Measurements from ENCODE around the gene BNIP5. TPM values are rescaled to one million over a fixed set of nuclear protein-coding genes. Genes with fewer than 3 reads are reported as not detected.

The BNIP5 gene
- total and polyA plus RNA-seq, 3 donors from 2014 or later, result 0.68 to 0.96 (median 0.87) TPM

DNA sequence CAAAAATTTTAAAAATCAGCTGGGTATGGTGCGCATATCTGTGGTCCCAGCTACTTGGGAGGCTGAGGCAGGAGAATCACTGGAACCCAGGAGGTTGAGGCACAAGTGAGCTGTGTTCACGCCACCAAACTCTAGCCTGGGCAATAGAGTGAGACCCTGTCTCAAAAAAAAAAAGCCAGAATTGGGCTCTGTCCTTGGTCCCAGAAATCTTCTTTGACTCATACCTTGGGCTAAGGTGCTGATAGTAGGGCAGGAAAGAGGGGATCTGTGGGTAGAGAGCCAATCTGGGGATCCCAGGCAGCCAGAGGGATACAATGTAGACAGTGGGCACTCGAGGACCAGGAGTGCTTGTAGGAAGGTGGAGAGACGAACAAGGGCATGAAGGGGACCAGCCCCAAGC is 37.5 kb upstream of the BNIP5 start:
- H3K27me3 ChIP-seq, result no peaks in the 10 kb centered on the region
- TF ChIP-seq POLR2A (IDR thresholded peaks at IDR 0.05), result no peak
- TF ChIP-seq, protein P1, sequence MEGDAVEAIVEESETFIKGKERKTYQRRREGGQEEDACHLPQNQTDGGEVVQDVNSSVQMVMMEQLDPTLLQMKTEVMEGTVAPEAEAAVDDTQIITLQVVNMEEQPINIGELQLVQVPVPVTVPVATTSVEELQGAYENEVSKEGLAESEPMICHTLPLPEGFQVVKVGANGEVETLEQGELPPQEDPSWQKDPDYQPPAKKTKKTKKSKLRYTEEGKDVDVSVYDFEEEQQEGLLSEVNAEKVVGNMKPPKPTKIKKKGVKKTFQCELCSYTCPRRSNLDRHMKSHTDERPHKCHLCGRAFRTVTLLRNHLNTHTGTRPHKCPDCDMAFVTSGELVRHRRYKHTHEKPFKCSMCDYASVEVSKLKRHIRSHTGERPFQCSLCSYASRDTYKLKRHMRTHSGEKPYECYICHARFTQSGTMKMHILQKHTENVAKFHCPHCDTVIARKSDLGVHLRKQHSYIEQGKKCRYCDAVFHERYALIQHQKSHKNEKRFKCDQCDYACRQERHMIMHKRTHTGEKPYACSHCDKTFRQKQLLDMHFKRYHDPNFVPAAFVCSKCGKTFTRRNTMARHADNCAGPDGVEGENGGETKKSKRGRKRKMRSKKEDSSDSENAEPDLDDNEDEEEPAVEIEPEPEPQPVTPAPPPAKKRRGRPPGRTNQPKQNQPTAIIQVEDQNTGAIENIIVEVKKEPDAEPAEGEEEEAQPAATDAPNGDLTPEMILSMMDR (IDR thresholded peaks at IDR 0.05), result no peak
- H3K36me3 ChIP-seq (ENCODE audit: low read depth, missing control alignments), result no peaks in the 10 kb centered on the region
- H3K4me1 ChIP-seq, result peaks cover 10% of the 10 kb centered on the region
- no peaks in the 10 kb centered on the region for H3K9me3 ChIP-seq
- H3K4me3 ChIP-seq, result no peak overlapping the region
- intact Hi-C loops (cut with DNase I; ENCODE audit: low total_unique reads), result no loop called here
- no peak for DNase-seq
- peak overlapping the region; percentile 5 to 57 for H3K27ac ChIP-seq
- 83 to 89% methylated on average over 4 of the region's 4 CpGs for WGBS, 2 donors

DNA sequence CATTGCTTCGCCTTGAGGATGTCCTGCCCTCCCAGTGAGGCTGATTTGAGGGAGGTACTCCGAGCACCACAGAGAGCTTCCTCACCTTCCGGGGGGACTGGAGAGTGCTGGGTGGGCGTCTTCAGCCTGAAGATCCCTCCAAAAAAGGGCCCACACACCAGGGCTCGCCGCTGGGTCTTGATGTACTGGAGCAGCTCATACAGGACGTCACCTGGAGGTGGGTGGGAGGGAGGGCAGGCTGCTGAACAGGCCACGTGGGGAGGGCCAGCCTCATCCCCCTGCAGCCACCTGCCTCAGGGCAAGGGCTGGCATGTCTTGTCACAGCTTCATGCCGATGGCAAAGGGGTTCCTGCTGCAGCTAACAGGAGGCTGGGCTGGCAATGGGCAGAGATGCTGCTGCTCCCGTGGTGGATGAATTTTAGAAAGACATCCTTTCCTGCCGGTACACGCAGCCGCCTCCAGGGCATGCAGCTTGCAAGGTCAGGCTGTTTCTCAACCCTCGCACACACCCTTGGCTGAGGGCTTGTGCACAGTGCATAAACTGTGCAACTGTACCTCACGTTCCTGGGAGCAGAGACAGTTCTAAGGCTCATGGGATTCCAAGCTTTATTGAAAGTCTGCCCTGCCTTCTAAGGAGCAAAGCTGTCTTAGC is 36.8 kb upstream of the BNIP5 start:
- H3K27me3 ChIP-seq, result no peaks in the 10 kb centered on the region
- H3K36me3 ChIP-seq (ENCODE audit: low read depth, missing control alignments), result no peaks in the 10 kb centered on the region
- H3K4me3 ChIP-seq, result no peak overlapping the region
- DNase-seq, result peak; percentile 67
- 47 to 70% methylated on average over 11 of the region's 15 CpGs for WGBS, 2 donors
- TF ChIP-seq POLR2A (IDR thresholded peaks at IDR 0.05), result no peak
- TF ChIP-seq, protein P1 (IDR thresholded peaks at IDR 0.05), result no peak
- peaks cover 10% of the 10 kb centered on the region for H3K4me1 ChIP-seq
- intact Hi-C loops (cut with DNase I; ENCODE audit: low total_unique reads), result no loop called here
- no peak overlapping the region for H3K27ac ChIP-seq
- no peaks in the 10 kb centered on the region for H3K9me3 ChIP-seq

DNA sequence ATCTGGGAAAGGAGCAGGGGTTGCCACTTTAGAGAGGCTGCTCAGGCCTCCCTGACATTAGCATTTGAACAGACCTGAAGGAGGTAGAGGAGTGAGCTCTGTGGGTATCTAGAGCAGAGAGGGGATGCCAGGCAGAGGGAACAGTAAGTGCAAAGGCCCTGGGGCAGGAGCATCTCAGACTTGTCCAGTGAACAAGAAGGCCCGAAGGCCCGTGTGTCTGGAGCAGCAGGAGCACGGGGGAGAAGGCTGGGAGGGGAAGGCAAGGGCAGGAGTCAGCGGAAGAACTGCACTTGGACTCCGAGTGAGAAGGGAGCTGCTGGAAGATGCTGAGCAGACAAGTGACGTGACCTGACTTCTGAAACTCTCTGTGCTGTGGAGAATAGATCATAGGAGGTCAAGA is 35.4 kb upstream of the BNIP5 start:
- Histone ChIP-seq H3K4me1 (peaks cover 10% of the 10 kb centered on the region), H3K4me3 (no peak overlapping the region), H3K27ac (no peak overlapping the region), H3K9me3 (no peaks in the 10 kb centered on the region), H3K27me3 (no peaks in the 10 kb centered on the region), H3K36me3 (ENCODE audit: low read depth, missing control alignments) (no peaks in the 10 kb centered on the region)
- DNase-seq, result no peak
- TF ChIP-seq, protein P1 (IDR thresholded peaks at IDR 0.05), result no peak
- TF ChIP-seq POLR2A (IDR thresholded peaks at IDR 0.05), result no peak
- WGBS, 2 donors, result 93 to 95% methylated on average over 6 of the region's 6 CpGs
- intact Hi-C loops (cut with DNase I; ENCODE audit: low total_unique reads), result no loop called here

DNA sequence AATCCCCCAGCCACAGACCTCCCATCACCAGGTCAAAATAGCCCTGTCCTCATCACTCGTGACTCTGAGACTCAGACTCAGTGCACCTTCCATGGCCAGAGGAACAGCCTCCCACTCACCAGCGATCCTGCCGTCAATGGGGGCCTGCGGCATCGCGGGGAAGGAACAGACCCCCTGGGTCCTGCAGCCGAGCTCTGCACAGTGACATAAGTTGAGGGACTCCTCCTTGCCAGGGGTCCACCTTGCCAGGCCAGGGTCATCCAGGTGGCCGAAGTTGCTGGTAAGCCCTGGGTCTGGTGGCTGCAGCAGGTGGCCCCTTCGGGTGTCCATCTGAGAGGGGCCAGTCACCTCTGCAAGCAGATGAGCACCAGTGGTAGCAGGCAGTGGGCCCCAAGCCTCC is 34.5 kb upstream of the BNIP5 start:
- Histone ChIP-seq H3K27me3 (no peaks in the 10 kb centered on the region), H3K36me3 (ENCODE audit: low read depth, missing control alignments) (no peaks in the 10 kb centered on the region), H3K27ac (no peak overlapping the region), H3K9me3 (no peaks in the 10 kb centered on the region), H3K4me1 (peaks cover 10% of the 10 kb centered on the region), H3K4me3 (no peak overlapping the region)
- TF ChIP-seq, protein P1 (IDR thresholded peaks at IDR 0.05), result no peak
- no peak for TF ChIP-seq POLR2A (IDR thresholded peaks at IDR 0.05)
- WGBS, 2 donors, result 93 to 96% methylated on average over 9 of the region's 9 CpGs
- intact Hi-C loops (cut with DNase I; ENCODE audit: low total_unique reads), result no loop called here
- DNase-seq, result no peak

DNA sequence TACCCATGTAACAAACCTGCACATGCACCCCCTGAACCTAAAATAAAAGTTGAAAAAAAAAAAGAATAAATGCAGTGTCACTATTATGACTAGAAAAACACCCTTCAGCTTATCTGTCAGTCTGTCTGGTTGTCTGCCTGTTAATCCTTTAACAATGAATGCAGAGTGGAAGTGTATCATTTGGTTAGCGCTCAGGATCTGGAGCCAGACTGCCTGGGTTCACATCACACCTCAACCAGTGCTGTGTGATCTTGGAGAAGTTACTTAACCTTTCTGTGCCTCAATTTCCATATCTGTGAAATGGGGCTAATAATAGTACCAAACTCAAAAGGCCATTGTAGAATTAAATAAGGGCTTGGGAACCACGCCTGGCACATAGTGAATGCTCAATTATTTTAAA is 34.0 kb upstream of the BNIP5 start:
- 91 to 98% methylated on average over 2 of the region's 2 CpGs for WGBS, 2 donors
- no peaks in the 10 kb centered on the region for H3K27me3 ChIP-seq
- H3K9me3 ChIP-seq, result no peaks in the 10 kb centered on the region
- no peak overlapping the region for H3K27ac ChIP-seq
- H3K4me3 ChIP-seq, result no peak overlapping the region
- TF ChIP-seq, protein P1 (IDR thresholded peaks at IDR 0.05), result no peak
- TF ChIP-seq POLR2A (IDR thresholded peaks at IDR 0.05), result no peak
- DNase-seq, result no peak
- H3K36me3 ChIP-seq (ENCODE audit: low read depth, missing control alignments), result no peaks in the 10 kb centered on the region
- peaks cover 10% of the 10 kb centered on the region for H3K4me1 ChIP-seq
- intact Hi-C loops (cut with DNase I; ENCODE audit: low total_unique reads), result no loop called here

All from testis (tissue), 3 donors.